CD1c-positive myeloid dendritic cell (primary cell): ENCODE data around the gene IQSEC3.
"Not testable (repeated sequence)": the region's sequence is repeated elsewhere in the genome, so short reads cannot be mapped to it uniquely, and the experiment has no call there.

Experiments used
- DNase-seq: peaks from one replicate; pipeline ENCODE4 v3.0.0-alpha.2; 2016; ENCODE audit errors: extremely low spot score

IQSEC3 gene

GRCh38 chr12:177980-178828, 111.6 kb downstream of the IQSEC3 start:
- DNase-seq = no peak

- no peak for DNase-seq
These were observed 112.2 kb downstream of the IQSEC3 start for GRCh38 chr12:178829-179109.

- DNase-seq = no peak
These were observed 112.7 kb downstream of the IQSEC3 start for GRCh38 chr12:179131-179884.

GRCh38 chr12:179885-180284, 113.3 kb downstream of the IQSEC3 start:
- no peak for DNase-seq

- peak; percentile 77 for DNase-seq
These were observed 113.9 kb downstream of the IQSEC3 start for GRCh38 chr12:180445-180844.

- DNase-seq = no peak
These were observed 115.4 kb downstream of the IQSEC3 start for GRCh38 chr12:181921-182320.

GRCh38 chr12:182381-182892, 115.9 kb downstream of the IQSEC3 start:
- DNase-seq = no peak

- DNase-seq = no peak
These were observed 118.4 kb downstream of the IQSEC3 start for GRCh38 chr12:184811-185575.

- no peak for DNase-seq
These were observed 119.0 kb downstream of the IQSEC3 start for GRCh38 chr12:185576-185955.

GRCh38 chr12:186006-186625, 119.5 kb downstream of the IQSEC3 start:
- DNase-seq = no peak

GRCh38 chr12:187986-188909, 121.7 kb downstream of the IQSEC3 start:
- DNase-seq = not testable (repeated sequence)

GRCh38 chr12:188910-189621, 122.5 kb downstream of the IQSEC3 start:
- peak; percentile 72 for DNase-seq

GRCh38 chr12:189622-189962, 123.0 kb downstream of the IQSEC3 start:
- DNase-seq = no peak

GRCh38 chr12:190881-191280, 124.3 kb downstream of the IQSEC3 start:
- DNase-seq = no peak

GRCh38 chr12:191541-191940, 125.0 kb downstream of the IQSEC3 start:
- DNase-seq = no peak

GRCh38 chr12:193261-193660, 126.7 kb downstream of the IQSEC3 start:
- no peak for DNase-seq

- DNase-seq = no peak
These were observed 127.7 kb downstream of the IQSEC3 start for GRCh38 chr12:194276-194675.

- no peak for DNase-seq
These were observed 128.6 kb downstream of the IQSEC3 start for GRCh38 chr12:195156-195555.

GRCh38 chr12:195951-196350, 129.4 kb downstream of the IQSEC3 start:
- DNase-seq = no peak

- DNase-seq = no peak
These were observed 129.9 kb downstream of the IQSEC3 start for GRCh38 chr12:196436-196835.
